ENCODE measurements around the gene RIN1. TPM values are rescaled to one million over a fixed set of nuclear protein-coding genes. Genes with fewer than 3 reads are reported as not detected.

RIN1 gene
- total and polyA plus RNA-seq, 9 of the 15 experiments (the other 6 are each of a cell fraction or from before 2014, with no cell fraction given): 0.01 to 1.2 (median 0.45) TPM; not detected in 1

DNA sequence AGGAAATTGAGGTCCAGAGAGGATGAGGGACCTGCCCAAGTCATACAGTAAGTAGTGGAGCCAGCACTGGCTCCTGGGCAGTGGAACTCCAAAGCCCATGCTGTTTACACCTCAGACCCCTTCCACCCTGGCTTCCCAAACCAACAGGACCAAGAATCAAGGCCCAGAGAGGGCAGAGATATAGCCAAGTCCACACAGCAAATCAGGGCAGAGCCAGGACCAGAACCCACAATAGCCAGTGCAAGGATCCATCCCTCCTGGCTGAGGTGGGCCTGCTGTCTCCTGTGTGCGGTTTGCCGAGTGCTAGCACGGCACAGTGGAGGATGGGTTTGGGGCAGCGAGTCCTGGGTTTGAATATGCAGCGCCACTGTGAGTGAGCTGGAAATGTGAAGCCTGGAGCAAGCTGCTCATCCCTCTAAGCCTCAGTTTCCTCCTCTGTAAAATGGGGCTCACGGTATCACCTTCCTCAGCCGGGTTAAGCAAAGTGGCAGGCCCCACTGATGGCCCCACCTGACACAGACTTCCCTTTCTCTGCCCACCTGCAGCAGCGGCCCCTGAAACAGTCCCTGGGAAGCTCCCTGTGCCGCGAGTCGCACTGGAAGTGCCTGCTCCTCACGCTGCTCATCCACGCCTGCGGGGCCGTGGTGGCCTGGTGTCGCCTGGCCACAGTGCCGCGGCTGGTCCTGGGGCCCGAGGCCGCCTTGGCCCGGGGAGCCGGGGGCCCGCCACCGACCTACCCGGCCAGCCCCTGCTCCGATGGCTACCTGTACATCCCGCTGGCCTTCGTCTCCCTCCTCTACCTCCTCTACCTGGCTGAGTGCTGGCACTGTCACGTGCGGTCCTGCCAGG lies 42.2 kb downstream of the RIN1 start:
- Histone ChIP-seq H3K27ac (ENCODE audit: extremely low read depth, low read depth, low read length) (no peak overlapping the region), H3K27me3 (ENCODE audit: control insufficient read depth in 2 of 2, insufficient read depth in 2 of 2, low read length in 2 of 2) (peaks cover 0 to 8% of the 10 kb centered on the region in 2 experiments; a peak in 2 of 5 replicates), H3K9me3 (replicated peaks; ENCODE audit: control insufficient read depth, insufficient read depth, low read depth, low read length) (no peaks in the 10 kb centered on the region), H3K79me2 (ENCODE audit: control insufficient read depth, insufficient read depth, low read length) (no peaks in the 10 kb centered on the region), H2AFZ (ENCODE audit: low read depth, low read length) (no peak overlapping the region), H4K20me1 (replicated peaks; ENCODE audit: control insufficient read depth, insufficient read depth, low read length) (0 out of 2 replicates have a peak, but pooled peaks cover 5% of the 10 kb centered on the region), H3K4me3 (no peak overlapping the region), H3K36me3 (ENCODE audit: control insufficient read depth, insufficient read depth, low read length) (no peaks in the 10 kb centered on the region), H3K4me2 (ENCODE audit: insufficient read depth, low read length) (no peak overlapping the region), H3K4me1 (replicated peaks in 1 of 2; ENCODE audit: control insufficient read depth in 2 of 2, insufficient read depth in 2 of 2, low read length in 2 of 2) (peaks cover 7 to 43% of the 10 kb centered on the region in 2 experiments), H3K9ac (ENCODE audit: insufficient read depth in 1 of 2, low read depth in 2 of 2, low read length in 2 of 2) (no peak overlapping the region), H3K9me1 (ENCODE audit: control insufficient read depth, insufficient read depth, low read length) (no peaks in the 10 kb centered on the region)
- intact Hi-C loops (cut with micrococcal nuclease): no loop called here
- ChIA-PET POLR2A (no interaction called here), CTCF (ENCODE audit: low intra/inter-chr PET ratio) (no interaction called here)
- DNase-seq (ENCODE audit: extremely low read depth in 1 of 4, low spot score in 3 of 4) (no peak), FAIRE-seq (no peak), ATAC-seq (no peak)
- BruUV-seq (replicated peaks): no TSS peak
- in situ Hi-C loops (cut with MboI): no loop called here
- TF ChIP-seq BCOR (IDR thresholded peaks at IDR 0.05) (peak; percentile 19; the same call in 1 of the 2 replicates), RBM25 (IDR thresholded peaks at IDR 0.05; ENCODE audit: low read depth, low read length, severe bottlenecking) (peak; percentile 34), SMAD3 (CRISPR knock-in tag; conservative IDR thresholded peaks at IDR 0.05) (no peak), TSC22D4 (tag; IDR thresholded peaks at IDR 0.05) (no peak)
- 40% methylated on average over 24 of the region's 30 CpGs for WGBS (ENCODE audit: insufficient coverage, low coverage, missing lambda C conversion rate)

DNA sequence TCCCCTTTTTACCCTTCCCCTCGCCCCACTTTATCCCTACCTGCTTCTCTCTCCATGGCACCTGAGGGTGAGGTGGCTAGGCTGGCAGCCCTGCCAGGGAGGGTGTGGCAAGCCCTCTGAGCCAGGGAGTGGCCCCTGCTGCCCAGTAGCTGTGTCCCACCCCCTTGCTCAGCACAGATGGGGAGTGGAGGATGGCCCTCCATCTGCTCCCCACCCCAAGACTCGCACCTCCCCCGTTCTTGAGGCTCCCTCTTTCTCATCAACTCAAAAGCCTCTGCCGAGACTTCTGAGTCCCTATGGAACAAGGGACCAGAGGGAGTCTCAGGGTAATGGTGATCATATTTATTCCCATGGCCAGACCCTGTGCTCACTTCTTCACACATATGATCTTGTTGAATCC lies 42.9 kb downstream of the RIN1 start:
- Histone ChIP-seq H4K20me1 (replicated peaks; ENCODE audit: control insufficient read depth, insufficient read depth, low read length) (0 out of 2 replicates have a peak, but pooled peaks cover 5% of the 10 kb centered on the region), H3K4me2 (ENCODE audit: insufficient read depth, low read length) (no peak overlapping the region), H3K27ac (ENCODE audit: extremely low read depth, low read depth, low read length) (no peak overlapping the region), H3K79me2 (ENCODE audit: control insufficient read depth, insufficient read depth, low read length) (peaks cover 5% of the 10 kb centered on the region), H3K9ac (ENCODE audit: insufficient read depth in 1 of 2, low read depth in 2 of 2, low read length in 2 of 2) (no peak overlapping the region), H3K27me3 (ENCODE audit: control insufficient read depth in 2 of 2, insufficient read depth in 2 of 2, low read length in 2 of 2) (peaks cover 0 to 8% of the 10 kb centered on the region in 2 experiments; a peak in 2 of 5 replicates), H3K4me3 (no peak overlapping the region), H3K9me1 (ENCODE audit: control insufficient read depth, insufficient read depth, low read length) (no peaks in the 10 kb centered on the region), H3K9me3 (replicated peaks; ENCODE audit: control insufficient read depth, insufficient read depth, low read depth, low read length) (no peaks in the 10 kb centered on the region), H2AFZ (ENCODE audit: low read depth, low read length) (no peak overlapping the region), H3K36me3 (ENCODE audit: control insufficient read depth, insufficient read depth, low read length) (no peaks in the 10 kb centered on the region), H3K4me1 (replicated peaks in 1 of 2; ENCODE audit: control insufficient read depth in 2 of 2, insufficient read depth in 2 of 2, low read length in 2 of 2) (peaks cover 8 to 48% of the 10 kb centered on the region in 2 experiments)
- intact Hi-C loops (cut with micrococcal nuclease) (no loop called here), in situ Hi-C loops (cut with MboI) (no loop called here)
- FAIRE-seq: no peak
- 5% methylated on average over 3 of the region's 4 CpGs for WGBS (ENCODE audit: insufficient coverage, low coverage, missing lambda C conversion rate)
- TF ChIP-seq ZNF232 (CRISPR knock-in tag; IDR thresholded peaks at IDR 0.05): no peak
- no peak for TF ChIP-seq RBM22 (IDR thresholded peaks at IDR 0.05; ENCODE audit: low read depth, low read length, poor library complexity, severe bottlenecking)
- no peak for TF ChIP-seq RBM25 (IDR thresholded peaks at IDR 0.05; ENCODE audit: low read depth, low read length, severe bottlenecking)
- TF ChIP-seq ZNF197 (CRISPR knock-in tag; IDR thresholded peaks at IDR 0.05; ENCODE audit: low read depth): no peak
- no peak for TF ChIP-seq PTRF (tag; IDR thresholded peaks at IDR 0.05)
- TF ChIP-seq, protein P1, sequence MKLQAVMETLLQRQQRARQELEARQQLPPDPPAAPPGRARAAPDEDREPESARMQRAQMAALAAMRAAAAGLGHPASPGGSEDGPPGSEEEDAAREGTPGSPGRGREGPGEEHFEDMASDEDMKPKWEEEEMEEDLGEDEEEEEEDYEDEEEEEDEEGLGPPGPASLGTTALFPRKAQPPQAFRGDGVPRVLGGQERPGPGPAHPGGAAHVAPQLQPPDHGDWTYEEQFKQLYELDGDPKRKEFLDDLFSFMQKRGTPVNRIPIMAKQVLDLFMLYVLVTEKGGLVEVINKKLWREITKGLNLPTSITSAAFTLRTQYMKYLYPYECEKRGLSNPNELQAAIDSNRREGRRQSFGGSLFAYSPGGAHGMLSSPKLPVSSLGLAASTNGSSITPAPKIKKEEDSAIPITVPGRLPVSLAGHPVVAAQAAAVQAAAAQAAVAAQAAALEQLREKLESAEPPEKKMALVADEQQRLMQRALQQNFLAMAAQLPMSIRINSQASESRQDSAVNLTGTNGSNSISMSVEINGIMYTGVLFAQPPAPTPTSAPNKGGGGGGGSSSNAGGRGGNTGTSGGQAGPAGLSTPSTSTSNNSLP (IDR thresholded peaks at IDR 0.05; ENCODE audit: borderline replicate concordance, low read depth, low read length): no peak
- TF ChIP-seq ZNF146 (CRISPR knock-in tag; IDR thresholded peaks at IDR 0.05; ENCODE audit: unreplicated experiment): no peak
- no peak for ATAC-seq
- BruUV-seq (replicated peaks): no TSS peak
- no peak for DNase-seq (ENCODE audit: extremely low read depth in 1 of 4, low spot score in 3 of 4)
- ChIA-PET CTCF (ENCODE audit: low intra/inter-chr PET ratio) (no interaction called here), POLR2A (no interaction called here)

Data from K562 (cell line).